Neural cell (in vitro differentiated cells): ENCODE data around the gene ADARB2.

Experiments used
- EZH2 ChIP-seq: fragments of 200-600, 300-800 bp; shearing (Covaris generic), sonication (generic); IDR thresholded peaks from 2 replicates; pipeline ENCODE4 v1.6.1; 2014; ENCODE audit warnings: antibody characterized with exemption, low read length, borderline replicate concordance, mild to moderate bottlenecking; ENCODE audit not compliant: insufficient read depth, poor library complexity, severe bottlenecking
- TF ChIP-seq, protein P1 (sequence below): fragments of 450-650 bp; IDR thresholded peaks from 2 replicates; pipeline ENCODE4 v1.5.1; 2014; ENCODE audit warnings: antibody characterized with exemption, mild to moderate bottlenecking, moderate library complexity; ENCODE audit not compliant: poor library complexity, severe bottlenecking

DNA sequence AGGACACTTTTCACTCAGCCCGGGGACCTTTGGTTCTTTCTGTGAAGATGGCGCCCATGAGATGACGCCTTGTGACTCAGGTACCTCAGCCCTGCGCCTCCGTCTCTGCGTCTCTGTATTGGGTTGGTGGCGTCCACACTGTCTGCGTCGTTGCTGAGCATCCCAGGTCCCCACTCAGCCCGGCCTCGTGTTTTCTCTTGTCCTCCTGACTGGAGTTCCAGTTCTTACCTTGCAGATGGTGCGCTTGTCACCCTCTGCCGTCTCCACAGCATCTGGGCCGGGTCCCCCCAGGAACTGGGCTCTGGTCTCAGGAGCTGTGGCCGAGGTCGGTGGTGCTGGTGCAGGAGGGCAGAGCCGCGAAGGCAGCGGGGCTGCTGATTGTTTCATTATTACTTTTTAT lies 530.7 kb downstream of the ADARB2 start:
- TF ChIP-seq EZH2: no peak
- TF ChIP-seq, protein P1, sequence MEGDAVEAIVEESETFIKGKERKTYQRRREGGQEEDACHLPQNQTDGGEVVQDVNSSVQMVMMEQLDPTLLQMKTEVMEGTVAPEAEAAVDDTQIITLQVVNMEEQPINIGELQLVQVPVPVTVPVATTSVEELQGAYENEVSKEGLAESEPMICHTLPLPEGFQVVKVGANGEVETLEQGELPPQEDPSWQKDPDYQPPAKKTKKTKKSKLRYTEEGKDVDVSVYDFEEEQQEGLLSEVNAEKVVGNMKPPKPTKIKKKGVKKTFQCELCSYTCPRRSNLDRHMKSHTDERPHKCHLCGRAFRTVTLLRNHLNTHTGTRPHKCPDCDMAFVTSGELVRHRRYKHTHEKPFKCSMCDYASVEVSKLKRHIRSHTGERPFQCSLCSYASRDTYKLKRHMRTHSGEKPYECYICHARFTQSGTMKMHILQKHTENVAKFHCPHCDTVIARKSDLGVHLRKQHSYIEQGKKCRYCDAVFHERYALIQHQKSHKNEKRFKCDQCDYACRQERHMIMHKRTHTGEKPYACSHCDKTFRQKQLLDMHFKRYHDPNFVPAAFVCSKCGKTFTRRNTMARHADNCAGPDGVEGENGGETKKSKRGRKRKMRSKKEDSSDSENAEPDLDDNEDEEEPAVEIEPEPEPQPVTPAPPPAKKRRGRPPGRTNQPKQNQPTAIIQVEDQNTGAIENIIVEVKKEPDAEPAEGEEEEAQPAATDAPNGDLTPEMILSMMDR: no peak
